HG02885 (cell line): ENCODE results near the gene ZNF841.
A peak's percentile ranks its signal among the peaks of the same experiment; 100 is the strongest.
"Not testable (repeated sequence)": the region's sequence is repeated elsewhere in the genome, so short reads cannot be mapped to it uniquely, and the experiment has no call there.

Experiments
- ATAC-seq: cut with Tn5 transposase; IDR thresholded peaks from one replicate; pipeline ENCODE4 v1.9.1; 2021; ENCODE audit warnings: mild to moderate bottlenecking; ENCODE audit not compliant: unreplicated experiment, poor library complexity

Gene ZNF841

GRCh38 chr19:52095172-52096014, at the start of gene ZNF841:
ZNF841 (minus strand) TSS chr19:52095765; CDS start chr19:52084801, 10,964 bp downstream.
- ATAC-seq: peak; percentile 89

GRCh38 chr19:52142001-52142595, 46.5 kb upstream of the ZNF841 start:
- no peak for ATAC-seq

GRCh38 chr19:52141203-52141602, 45.6 kb upstream of the ZNF841 start:
- no peak for ATAC-seq

DNA sequence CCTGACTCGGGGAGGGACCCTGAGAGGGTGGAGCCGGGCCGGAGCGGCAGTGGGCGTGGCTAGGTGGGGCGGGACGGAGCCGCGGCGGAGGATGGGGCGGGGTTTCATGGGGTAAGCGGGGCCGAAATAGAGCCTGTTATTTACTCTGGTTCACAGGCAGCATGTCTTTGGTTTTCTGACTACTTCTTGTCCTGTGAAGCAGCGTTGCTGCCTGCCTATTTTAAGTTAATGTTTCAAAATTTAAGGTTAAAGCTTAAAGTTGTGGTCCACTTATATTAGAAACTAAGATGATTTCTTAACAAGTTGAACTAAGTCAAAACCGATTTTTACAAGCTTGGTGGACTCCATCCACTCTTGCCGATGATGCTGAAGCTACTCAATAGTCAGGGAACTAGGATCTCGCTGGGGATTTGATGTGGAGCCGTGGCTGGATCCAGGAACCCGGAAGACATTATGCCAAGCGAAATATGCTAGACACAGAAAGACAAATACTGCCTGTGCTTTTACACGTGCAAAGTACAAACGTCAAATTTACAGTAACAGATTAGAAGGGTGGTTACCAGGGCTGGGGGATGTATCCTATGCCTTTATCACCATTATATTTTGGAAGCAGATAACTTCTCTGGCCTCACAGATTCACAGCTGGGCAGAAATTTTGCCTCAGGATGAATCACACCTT, 44.6 kb upstream of the ZNF841 start:
- ATAC-seq: peak; percentile 97

GRCh38 chr19:52139252-52140031, 43.9 kb upstream of the ZNF841 start, which contains the start of gene ZNF616:
ZNF616 (minus strand) TSS chr19:52139938; CDS start chr19:52130512, 9,426 bp downstream.
- ATAC-seq: peak; percentile 65

DNA sequence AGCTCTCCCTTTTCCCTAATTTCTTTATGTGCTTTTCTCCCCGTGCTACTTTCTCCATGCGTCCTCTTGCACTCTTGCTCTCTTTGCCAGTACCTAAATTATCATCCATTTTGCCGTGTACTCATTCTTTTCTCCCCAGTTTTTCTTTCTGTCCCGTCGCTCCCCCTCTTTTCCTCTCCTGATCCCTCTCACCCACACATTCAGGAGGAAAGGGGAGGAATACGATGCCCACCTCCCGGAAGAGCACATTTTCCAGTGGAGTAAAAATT, 43.4 kb upstream of the ZNF841 start:
- ATAC-seq: no peak

GRCh38 chr19:52138278-52138982, 42.9 kb upstream of the ZNF841 start:
- ATAC-seq: no peak

DNA sequence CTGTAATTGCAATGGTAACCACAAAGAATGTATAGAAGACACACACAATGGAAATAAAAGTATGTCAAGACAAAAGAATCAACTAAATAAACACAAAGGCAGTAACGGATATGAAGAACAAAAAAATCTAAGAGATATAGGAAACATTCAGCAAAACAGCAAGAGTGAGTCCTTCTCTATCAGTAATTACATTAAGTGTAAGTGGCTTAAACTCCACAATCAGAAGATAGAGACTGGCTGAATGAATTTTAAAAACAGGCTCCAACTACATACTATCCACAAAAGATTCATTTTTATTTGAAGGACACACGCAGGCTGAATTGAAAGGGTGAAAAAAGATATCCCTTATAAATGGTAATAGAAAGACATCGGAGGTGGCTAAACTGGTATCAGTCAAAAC, 24.7 kb upstream of the ZNF841 start:
- ATAC-seq: no peak

GRCh38 chr19:52115526-52116053, 20.0 kb upstream of the ZNF841 start:
- ATAC-seq: no peak

DNA sequence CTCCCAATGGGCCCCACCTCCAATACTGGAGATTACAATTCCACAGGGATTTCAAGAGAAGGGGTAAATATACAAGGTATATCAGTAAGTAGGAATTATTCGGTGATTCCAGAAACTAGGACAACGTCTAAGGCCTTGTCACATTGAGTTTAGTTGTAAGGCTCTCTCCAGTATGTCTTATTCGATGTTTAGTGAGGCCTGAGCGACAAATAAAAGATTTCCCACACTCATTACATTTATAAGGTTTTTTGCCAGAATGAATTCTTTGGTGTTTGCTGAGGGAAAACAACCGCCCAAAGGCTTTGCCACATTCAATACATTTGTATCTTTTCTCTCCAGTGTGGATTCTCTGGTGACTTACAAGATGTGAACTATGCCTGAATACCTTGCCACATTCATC, 19.1 kb upstream of the ZNF841 start:
- ATAC-seq: no peak

GRCh38 chr19:52112624-52113023, 17.1 kb upstream of the ZNF841 start:
- no peak for ATAC-seq

GRCh38 chr19:52110780-52111179, 15.2 kb upstream of the ZNF841 start:
- ATAC-seq: no peak

DNA sequence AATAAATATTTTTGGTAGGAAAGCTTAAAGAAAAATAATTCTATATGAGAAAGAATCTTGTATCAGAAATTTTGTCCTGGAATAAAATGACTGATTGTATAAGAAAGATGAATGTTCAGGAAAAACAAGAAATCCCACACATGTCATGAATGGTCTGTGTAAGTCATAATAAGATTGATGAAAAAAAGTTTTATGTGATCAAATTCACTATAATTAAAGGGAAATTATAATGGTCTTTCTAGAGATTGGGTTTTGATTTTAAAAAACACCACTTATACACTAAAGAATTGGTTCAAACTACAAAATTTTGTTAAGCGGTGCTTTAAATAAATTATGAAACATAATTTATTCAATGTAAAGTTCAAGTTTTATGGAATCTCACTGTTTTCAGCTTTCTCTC, 7.2 kb upstream of the ZNF841 start:
- no peak for ATAC-seq

DNA sequence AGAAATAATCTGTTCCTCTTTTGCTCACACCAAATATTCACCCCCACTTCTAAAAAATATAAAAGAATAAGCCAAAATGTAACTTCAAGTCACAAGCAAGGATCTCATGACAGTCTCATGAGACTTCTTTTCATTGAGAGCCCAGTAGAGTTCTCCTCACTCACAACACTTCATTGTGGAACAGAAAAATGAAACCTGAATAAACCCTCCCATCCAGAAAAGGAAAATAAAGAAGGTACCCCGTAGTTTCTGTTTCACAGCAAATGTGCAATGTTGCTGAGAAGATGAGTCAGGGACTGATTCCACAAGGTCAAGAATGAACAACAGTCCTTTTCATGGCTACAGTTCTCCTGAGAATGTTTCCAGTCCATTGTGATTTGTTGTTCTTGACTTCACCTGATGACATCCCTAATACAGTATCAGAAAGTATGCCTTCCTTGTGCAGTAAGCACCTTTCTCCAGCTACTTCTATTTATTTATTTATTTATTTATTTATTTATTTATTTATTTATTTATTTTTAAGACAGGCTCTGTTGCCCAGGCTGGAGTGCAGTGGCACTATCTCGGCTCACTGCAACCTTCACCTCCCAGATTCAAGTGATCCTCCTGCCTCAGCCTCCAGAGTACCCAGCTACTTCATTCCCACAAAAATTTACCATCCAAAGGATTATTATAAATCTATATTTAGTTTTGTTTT, 6.4 kb upstream of the ZNF841 start:
- no peak for ATAC-seq

DNA sequence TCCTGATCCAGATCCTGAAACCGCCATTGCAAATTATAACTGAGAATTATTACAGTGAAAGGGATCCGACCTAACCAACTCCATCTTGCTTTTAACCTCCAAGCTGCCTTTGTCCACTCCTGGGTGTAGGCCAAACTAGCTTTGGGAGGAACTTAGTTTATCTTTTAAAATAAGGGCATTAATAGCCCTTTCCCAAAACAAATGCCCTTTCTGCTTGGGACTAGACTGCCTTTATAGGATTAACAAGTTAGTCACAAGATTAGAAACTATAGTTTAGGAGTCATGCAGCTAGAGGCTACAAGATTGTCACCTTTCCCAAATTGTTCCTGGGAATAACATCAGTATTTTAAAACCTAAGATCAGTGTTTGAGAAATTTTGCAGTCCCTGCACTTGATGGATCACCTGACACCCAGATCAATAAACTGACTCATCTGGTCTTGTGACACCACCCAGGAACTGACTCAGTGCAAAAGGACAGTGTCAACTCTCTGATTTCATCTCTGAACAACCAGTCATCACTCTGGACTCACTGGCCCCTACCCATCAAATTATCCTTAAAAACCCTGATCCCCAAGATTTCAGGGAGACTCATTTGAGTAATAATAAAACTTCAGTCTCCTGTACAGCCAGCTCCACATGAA, 4.1 kb upstream of the ZNF841 start:
- ATAC-seq: no peak

DNA sequence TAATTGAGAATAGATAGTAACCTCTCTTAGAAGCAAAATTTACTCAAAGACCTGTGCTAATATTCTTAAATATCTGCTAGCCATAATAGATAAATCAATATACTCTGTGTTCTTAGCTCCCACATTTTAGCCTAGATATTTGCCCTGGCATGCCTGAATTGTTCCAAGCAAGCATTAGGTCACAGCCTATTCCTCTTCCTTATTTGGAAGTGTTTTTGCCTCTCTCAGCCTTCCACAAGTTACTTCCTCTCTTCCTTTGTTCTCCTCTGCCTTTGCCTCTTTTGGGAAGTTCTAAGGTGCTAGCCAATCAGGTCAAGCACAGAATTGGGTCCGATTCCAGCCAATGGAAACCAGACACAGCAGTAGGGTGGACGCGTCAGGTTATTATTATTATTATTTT, 851 bp upstream of the ZNF841 start:
- not testable (repeated sequence) for ATAC-seq

GRCh38 chr19:52094526-52095130, 937 bp downstream of the ZNF841 start:
- ATAC-seq: no peak

- ATAC-seq: no peak
Observed at GRCh38 chr19:52086481-52086880, 9.1 kb downstream of the ZNF841 start.
